ENCODE data around the gene ASTN2. TPM values are rescaled to one million over a fixed set of nuclear protein-coding genes. Genes with fewer than 3 reads are reported as not detected.

Gene ASTN2
- total RNA-seq, 1 donor from 2014 or later = 12.2 TPM

DNA sequence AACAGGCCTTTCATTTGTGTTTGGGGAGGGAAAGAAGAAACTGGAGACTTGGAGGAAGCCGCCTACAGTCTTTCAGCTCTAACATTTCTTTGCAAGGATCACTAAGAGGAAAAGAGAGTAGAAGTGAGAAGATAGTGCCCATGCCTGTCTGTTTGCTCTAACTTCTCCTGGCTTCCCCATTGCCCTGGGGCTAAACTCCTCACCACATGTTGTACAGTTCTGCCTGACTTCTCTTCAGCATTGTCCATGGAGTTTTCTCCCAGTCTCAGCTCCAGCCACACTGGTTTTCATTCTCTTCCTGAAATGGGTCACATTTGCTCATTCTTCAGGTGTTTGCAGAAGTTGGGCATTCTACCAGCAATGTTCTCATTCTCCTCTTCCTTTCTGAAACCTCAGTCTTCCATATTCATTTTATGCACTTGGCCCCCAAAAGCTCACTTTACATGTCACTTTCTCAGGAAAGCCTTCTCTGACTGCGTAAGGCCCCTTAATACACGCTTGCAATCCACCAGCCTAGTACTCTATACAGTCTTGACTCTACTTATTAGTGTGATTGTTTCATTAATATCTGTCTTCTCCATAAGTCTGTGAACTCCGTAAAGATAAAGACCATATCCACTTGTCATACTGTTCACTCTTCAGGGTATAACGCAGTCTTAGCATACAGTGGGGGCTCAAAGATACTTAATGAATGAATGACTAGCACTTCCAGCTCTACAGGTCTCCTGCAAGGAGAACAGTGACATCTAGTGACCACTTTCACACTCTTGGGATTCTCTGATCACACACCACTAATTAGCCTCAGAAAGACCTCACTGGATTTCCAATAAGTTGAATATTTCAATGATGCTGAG is 768.0 kb downstream of the ASTN2 start:
- Histone ChIP-seq H3K36me3 (ENCODE audit: control insufficient read depth, insufficient read depth, low read length) (no peaks in the 10 kb centered on the region), H3K4me3 (ENCODE audit: low read depth, low read length) (no peak overlapping the region), H3K27me3 (ENCODE audit: control insufficient read depth, insufficient read depth, low read length) (no peaks in the 10 kb centered on the region)
- no peak for DNase-seq (ENCODE audit: low read depth)
- peak; percentile 70 for TF ChIP-seq CTCF (IDR thresholded peaks at IDR 0.05; ENCODE audit: insufficient read depth, low read length, poor library complexity, severe bottlenecking)

DNA sequence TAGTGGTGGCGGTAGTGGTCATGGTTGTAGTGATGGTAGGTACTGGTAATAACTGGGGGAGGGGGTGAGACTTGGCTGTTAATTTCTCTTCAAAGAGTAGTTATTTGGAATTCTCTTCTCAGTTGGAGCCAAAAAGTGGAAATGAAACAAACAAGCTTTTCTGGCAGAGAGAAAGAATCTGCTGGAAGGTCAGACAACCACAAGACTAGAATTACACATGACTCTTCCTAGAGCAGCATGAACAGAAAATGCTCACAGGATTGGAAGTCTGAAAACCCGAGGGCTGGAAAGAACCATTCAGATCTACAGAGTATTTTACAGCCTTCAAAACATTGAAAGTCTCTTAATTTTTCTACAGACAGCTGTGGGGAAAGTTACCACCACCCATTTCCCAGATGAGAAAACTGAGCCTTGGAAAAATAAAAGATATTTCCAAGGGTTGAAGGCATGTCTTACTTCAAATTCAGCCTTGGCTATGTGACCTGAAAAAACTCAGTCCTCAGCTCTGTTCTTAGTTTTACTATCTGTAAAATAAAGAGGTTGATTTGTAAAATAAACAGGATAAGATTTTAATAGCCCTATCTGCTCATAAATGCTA is 770.7 kb downstream of the ASTN2 start:
- no peak for DNase-seq (ENCODE audit: low read depth)
- no peak for TF ChIP-seq CTCF (IDR thresholded peaks at IDR 0.05; ENCODE audit: insufficient read depth, low read length, poor library complexity, severe bottlenecking)
- Histone ChIP-seq H3K4me3 (ENCODE audit: low read depth, low read length) (no peak overlapping the region), H3K36me3 (ENCODE audit: control insufficient read depth, insufficient read depth, low read length) (no peaks in the 10 kb centered on the region), H3K27me3 (ENCODE audit: control insufficient read depth, insufficient read depth, low read length) (no peaks in the 10 kb centered on the region)

DNA sequence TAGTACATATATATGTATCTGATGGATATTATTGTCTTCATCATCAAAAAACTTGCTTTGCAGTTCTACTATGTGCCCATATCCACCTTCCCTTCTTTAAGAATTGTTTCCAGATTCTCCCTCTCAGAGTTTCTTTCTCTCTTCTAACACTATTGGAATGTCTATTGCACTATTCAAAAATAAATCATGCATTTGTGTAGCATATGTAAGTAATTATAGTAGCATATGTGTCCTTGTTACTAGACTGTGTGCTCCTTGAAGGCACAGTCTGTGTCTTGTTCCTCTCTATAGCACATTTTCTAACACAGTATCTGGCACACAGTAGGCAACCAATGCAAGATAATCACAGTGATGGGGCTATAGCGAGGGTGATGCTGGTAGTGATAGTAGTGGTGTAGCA is 771.2 kb downstream of the ASTN2 start:
- H3K4me3 ChIP-seq (ENCODE audit: low read depth, low read length) = no peak overlapping the region
- DNase-seq (ENCODE audit: low read depth) = no peak
- H3K36me3 ChIP-seq (ENCODE audit: control insufficient read depth, insufficient read depth, low read length) = no peaks in the 10 kb centered on the region
- no peak for TF ChIP-seq CTCF (IDR thresholded peaks at IDR 0.05; ENCODE audit: insufficient read depth, low read length, poor library complexity, severe bottlenecking)
- H3K27me3 ChIP-seq (ENCODE audit: control insufficient read depth, insufficient read depth, low read length) = no peaks in the 10 kb centered on the region

DNA sequence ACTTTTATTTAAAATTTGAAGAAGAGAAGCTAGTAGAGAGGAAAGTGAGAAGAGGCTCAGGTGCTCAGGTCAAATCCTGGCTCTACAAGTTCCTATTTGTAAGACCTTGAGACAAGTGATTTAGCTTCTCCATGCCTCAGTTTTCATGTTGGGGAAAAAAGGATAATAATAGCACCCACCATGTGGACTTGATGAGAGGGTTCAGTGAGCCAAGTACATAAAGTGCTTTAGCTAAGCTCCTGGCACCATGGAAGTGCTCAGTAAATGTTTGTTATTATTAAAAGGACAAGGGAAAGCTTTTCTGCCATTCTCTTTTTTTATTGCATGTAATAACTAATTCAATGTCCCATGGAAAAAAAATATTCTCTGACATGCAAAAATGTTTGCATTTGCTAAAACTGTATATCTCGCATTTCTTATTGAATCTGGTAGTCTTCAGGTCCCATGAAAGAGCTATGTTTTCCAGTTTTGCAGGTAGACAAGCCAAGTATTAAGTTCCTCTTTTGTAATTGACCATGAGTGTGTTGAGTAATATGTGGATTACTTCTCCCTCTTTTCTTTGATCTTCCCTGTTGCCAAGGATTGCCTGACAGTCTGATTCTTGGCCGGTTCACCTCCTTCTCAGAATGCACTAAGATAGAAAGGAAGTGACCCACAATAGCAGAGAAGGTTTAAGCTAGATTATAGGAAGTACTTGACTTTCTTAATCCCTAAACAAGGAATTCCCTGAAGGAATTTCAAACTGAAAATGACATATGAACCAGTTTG is 773.4 kb downstream of the ASTN2 start:
- Histone ChIP-seq H3K27me3 (ENCODE audit: control insufficient read depth, insufficient read depth, low read length) (no peaks in the 10 kb centered on the region), H3K36me3 (ENCODE audit: control insufficient read depth, insufficient read depth, low read length) (no peaks in the 10 kb centered on the region), H3K4me3 (ENCODE audit: low read depth, low read length) (no peak overlapping the region)
- no peak for TF ChIP-seq CTCF (IDR thresholded peaks at IDR 0.05; ENCODE audit: insufficient read depth, low read length, poor library complexity, severe bottlenecking)
- DNase-seq (ENCODE audit: low read depth) = no peak

DNA sequence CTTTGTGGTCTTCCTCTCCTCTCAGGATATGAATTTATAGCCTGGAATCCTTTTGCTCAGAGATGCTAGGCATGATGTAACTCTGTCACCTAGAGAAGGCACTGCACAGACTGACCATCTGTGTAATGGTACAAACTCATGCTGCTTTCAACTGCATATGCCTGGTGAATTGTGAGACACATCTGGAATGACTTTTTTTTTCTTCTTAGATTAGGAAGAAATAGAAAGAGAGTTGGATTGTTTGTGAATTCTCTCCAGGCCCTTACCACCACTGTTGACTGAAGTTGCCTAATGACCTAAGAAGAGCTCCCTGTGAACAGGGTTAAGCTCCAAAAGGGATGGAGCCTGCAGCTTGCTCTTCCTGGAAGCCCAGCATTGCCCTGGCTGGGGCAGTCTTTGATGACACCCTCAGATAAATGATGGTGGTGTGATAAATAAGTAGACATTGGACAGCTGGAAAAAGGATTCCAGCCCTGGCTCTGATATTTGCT is 775.6 kb downstream of the ASTN2 start:
- no peak for TF ChIP-seq CTCF (IDR thresholded peaks at IDR 0.05; ENCODE audit: insufficient read depth, low read length, poor library complexity, severe bottlenecking)

More for the DNA sequence above, 775.6 kb downstream of the ASTN2 start:
- Histone ChIP-seq H3K4me3 (ENCODE audit: low read depth, low read length) (no peak overlapping the region), H3K36me3 (ENCODE audit: control insufficient read depth, insufficient read depth, low read length) (no peaks in the 10 kb centered on the region), H3K27me3 (ENCODE audit: control insufficient read depth, insufficient read depth, low read length) (no peaks in the 10 kb centered on the region)
- DNase-seq (ENCODE audit: low read depth) = no peak
